NCI-H748 treated with DMSO at 0.1 percent for 48 hours (cell line): ENCODE measurements around the gene RIC8B.
"Not testable (repeated sequence)": the region's sequence is repeated elsewhere in the genome, so short reads cannot be mapped to it uniquely, and the experiment has no call there.

Source experiments
- DNase-seq: peaks from one replicate; lab custom pipeline; 2025; lab: John Stamatoyannopoulos, UW

Gene RIC8B

GRCh38 chr12:106903241-106903945, 128.9 kb downstream of the RIC8B start:
- peak; percentile 81 for DNase-seq

GRCh38 chr12:106906715-106907114, 132.2 kb downstream of the RIC8B start:
- no peak for DNase-seq

DNA sequence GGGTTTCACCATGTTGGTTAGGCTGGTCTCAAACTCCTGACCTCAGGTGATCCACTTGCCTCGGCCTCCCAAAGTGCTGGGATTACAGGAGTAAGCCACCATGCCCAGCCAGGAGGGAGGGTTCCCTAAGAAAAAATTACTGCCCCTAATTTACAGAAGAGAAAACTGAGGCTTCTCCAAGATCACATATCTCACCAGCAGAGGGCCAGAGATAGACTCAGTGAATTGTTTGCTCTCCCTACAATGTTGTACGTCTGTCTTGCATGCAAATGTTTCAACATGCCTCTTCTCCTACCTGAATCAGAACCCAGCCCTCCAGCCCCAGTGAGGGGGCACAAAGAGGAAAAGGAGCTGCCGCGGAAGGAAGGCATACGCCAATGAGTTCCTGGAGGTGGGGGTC, 132.9 kb downstream of the RIC8B start:
- no peak for DNase-seq

- no peak for DNase-seq
These were observed 133.4 kb downstream of the RIC8B start for GRCh38 chr12:106907846-106908245.

- no peak for DNase-seq
These were observed 134.1 kb downstream of the RIC8B start for GRCh38 chr12:106908561-106908960.

DNA sequence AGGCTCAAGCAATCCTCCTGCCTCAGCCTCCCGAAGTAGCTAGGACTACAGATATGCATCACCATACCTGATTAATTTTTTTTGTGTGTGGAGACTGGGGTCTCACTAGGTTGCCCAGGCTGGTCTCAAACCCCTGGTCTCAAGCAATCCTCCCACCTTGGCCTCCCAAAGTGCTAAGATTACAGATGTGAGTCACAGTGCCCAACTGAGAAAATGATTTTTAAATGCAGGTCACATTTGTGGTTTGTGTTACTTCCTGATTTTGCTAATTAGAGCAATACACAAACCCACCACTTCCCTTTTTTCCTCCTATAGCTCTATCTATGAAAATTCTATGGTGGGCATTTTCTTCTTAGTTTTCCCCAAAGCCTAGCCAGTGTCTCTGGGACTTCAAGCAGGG, 135.7 kb downstream of the RIC8B start:
- DNase-seq, result no peak

DNA sequence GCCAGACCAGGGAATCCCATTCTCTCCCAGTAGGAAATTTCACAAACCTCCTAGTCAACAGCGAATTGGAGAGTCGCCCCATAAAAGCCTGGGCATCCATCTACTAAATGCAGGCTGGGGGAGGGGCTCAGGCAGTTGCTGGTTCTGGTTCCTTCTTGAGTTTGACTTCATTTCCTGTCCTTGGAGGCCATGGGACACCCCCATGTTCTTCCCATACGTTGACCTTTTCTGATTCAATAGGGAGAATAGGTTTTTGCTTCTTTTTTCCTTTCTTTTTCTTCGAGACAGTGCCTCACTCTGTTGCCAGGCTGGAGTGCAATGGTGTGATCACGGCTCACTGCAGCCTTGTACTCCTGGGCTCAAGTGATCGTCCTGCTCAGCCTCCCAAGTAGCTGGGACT, 137.1 kb downstream of the RIC8B start:
- no peak for DNase-seq

GRCh38 chr12:106913456-106913855, 139.0 kb downstream of the RIC8B start:
- no peak for DNase-seq

GRCh38 chr12:106914796-106915634, 140.5 kb downstream of the RIC8B start:
- DNase-seq, result no peak

DNA sequence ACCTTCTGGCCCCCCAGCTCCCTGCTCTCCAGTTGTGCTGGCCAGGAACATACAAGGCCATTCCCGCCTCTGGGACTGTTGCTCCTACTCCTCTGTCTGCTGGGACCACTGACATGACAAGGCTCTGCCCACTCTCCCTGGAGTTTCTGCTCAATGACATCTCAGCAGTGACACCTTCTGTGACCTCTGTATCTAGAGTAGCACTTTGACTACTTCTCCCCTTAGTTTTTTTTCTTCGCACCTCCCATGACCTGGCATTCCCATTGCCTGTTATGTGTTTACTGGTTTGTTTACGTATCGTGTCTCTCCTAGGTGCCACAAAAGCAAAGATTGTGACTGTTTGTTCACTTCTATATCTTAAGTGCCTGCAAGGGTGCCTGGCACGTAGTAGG, 141.1 kb downstream of the RIC8B start:
- DNase-seq, result no peak

DNA sequence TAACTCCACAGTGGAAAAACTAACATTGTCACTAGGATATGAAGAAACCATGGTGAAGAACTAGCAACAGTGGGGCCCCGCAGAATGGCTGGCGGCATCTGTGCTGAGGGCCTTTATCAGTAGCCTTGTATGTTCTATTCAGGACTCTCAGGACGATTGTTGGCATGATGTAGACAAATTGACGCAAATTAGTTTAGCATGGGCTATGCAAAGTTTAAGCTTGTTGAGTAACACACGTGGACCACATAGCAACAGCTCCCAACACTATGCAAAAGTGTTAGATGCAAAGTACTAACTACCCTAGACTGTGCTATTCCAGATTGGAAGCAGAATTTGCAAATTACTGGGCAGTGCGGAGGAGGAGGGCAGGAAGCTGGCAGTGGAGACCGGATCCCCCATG, 143.0 kb downstream of the RIC8B start:
- no peak for DNase-seq

- peak; percentile 83 for DNase-seq
These were observed 144.3 kb downstream of the RIC8B start for GRCh38 chr12:106918746-106919145.

- DNase-seq, result peak; percentile 26
These were observed 145.5 kb downstream of the RIC8B start for GRCh38 chr12:106919910-106920544.

GRCh38 chr12:106921976-106922375, 147.5 kb downstream of the RIC8B start:
- not testable (repeated sequence) for DNase-seq

- not testable (repeated sequence) for DNase-seq
These were observed 149.1 kb downstream of the RIC8B start for GRCh38 chr12:106923594-106923993.

- DNase-seq, result no peak
These were observed 149.9 kb downstream of the RIC8B start for GRCh38 chr12:106924268-106924861.

GRCh38 chr12:106926657-106927056, 152.2 kb downstream of the RIC8B start:
- no peak for DNase-seq

DNA sequence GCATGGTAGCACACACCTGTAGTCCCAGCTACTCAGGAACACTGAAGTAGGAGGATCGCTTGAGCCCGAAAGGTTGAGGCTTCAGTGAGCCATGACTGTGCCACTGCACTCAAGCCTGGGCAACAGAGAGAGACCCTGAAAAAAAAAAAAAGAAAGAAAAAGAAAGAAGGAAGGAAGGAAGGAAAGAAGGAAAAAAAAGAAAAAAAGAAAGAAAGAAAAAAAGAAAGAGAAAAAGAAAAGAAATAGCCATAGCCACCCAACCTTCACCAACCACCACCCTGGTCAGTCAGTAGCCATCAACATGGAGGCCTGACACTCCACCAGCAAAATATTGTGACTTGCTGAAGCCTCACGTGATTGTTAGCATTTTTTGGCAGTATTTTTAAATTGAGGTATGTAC, 159.8 kb downstream of the RIC8B start:
- DNase-seq, result no peak
